Mesothelial cell of epicardium (in vitro differentiated cells): Measurements from ENCODE around the gene NPPC. TPM values are rescaled to one million over a fixed set of nuclear protein-coding genes. Genes with fewer than 3 reads are reported as not detected.

Experiments
- DNase-seq, 2 experiments: peaks; one replicate each; pipeline ENCODE4 v3.0.0; 2021; ENCODE audit warnings: low spot score in 2 of 2; ENCODE audit not compliant: unreplicated experiment in 2 of 2
- H3K27ac Mint-ChIP-seq: 2 replicates; pipeline ENCODE4 v1.8.0; 2021; ENCODE audit warnings: mixed read lengths
- H3K27me3 Mint-ChIP-seq: 2 replicates; pipeline ENCODE4 v1.8.0; 2021; ENCODE audit warnings: low read depth, mixed read lengths
- H3K36me3 Mint-ChIP-seq: 2 replicates; pipeline ENCODE4 v1.8.0; 2021; ENCODE audit warnings: mixed read lengths
- H3K4me1 Mint-ChIP-seq: 2 replicates; pipeline ENCODE4 v1.8.0; 2021; ENCODE audit warnings: mixed read lengths
- H3K4me3 Mint-ChIP-seq: 2 replicates; pipeline ENCODE4 v1.8.0; 2021; ENCODE audit warnings: mild to moderate bottlenecking, moderate library complexity, mixed read lengths
- H3K9me3 Mint-ChIP-seq: 2 replicates; pipeline ENCODE4 v1.8.0; 2021; ENCODE audit warnings: mixed read lengths
- CTCF ChIP-seq: fragments of 200-600 bp; sonication (generic); IDR thresholded peaks from one replicate; pipeline ENCODE4 v1.5.0; 2021; ENCODE audit warnings: antibody characterized with exemption; ENCODE audit not compliant: unreplicated experiment
- total RNA-seq: library from RNA; stranded (reverse); gene quantifications from 3 replicates; pipeline ENCODE4 v1.2.1, GENCODE V29; 2021

The NPPC gene
- total RNA-seq, 1 donor from 2014 or later, result 0.80 TPM

DNA sequence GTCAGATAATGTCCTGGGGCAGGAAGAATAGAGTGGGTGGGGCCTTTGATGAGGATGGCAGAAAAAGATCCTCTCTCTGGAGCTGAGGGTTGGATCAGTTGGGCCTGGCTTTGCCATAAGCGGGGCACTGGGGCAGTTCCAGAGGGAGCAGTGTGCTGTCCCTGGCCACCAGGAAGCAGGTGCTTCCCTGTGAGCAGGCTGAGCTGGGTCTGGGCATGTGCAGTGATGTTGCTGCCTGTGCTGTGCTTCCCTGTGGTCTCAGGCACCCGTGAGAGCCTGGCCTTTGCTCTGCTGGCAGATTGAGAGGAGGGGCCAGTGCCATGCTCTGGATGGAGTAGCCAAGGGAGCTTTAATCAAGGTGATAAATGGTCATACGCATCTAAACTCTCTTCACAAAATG, 14.6 kb upstream of the NPPC start:
- DNase-seq, result no peak
- H3K36me3 Mint-ChIP-seq, result no peaks in the 10 kb centered on the region
- H3K27me3 Mint-ChIP-seq, result peaks cover 8% of the 10 kb centered on the region
- no peaks in the 10 kb centered on the region for H3K4me1 Mint-ChIP-seq
- TF ChIP-seq CTCF, result no peak
- H3K4me3 Mint-ChIP-seq, result no peak overlapping the region
- H3K9me3 Mint-ChIP-seq, result no peaks in the 10 kb centered on the region
- H3K27ac Mint-ChIP-seq, result no peak overlapping the region

GRCh38 chr2:231939022-231939421, 12.8 kb upstream of the NPPC start:
- Mint-ChIP-seq H3K9me3 (no peaks in the 10 kb centered on the region), H3K36me3 (no peaks in the 10 kb centered on the region), H3K27me3 (peaks cover 8% of the 10 kb centered on the region), H3K4me3 (no peak overlapping the region), H3K27ac (no peak overlapping the region), H3K4me1 (no peaks in the 10 kb centered on the region)
- DNase-seq, result peak in 1 of 2 experiments; percentile 14
- no peak for TF ChIP-seq CTCF

DNA sequence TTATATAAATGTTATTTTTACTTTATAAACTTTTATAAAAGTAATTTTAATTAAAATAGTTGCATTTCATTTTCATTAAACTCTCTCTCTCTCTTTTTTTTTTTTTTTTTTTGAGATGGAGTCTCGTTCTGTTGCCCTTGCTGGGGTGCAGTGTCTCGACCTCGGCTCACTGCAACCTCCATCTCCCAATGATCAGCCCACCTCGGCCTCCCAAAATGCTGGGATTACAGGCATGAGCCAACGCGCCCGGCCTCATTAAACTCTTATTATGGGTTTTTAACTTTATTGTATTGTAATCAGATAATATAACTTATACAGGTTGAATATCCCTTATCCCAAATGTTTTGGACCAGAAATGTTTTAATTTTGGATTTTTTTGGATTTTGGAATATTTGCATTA, 10.9 kb upstream of the NPPC start:
- no peak for TF ChIP-seq CTCF
- no peak for DNase-seq
- no peaks in the 10 kb centered on the region for H3K36me3 Mint-ChIP-seq

DNA sequence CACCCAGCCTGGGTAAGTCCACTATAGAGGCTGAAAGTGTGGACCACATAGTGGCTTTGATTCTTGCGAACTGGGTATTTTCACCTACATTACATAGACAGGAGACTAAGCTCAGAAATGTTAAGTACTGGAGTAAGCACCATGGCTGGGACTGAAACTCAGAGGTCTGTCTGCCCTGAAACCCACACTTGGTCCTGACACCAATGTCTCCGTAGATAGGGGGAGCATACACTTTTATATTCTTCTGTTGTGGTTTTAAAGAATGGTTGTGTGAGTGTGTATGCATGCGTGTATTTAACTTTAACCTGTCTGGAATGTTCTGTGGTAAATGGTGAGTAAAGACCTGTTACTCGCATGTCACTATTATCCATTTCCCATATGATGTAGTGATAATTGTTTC, 10.3 kb upstream of the NPPC start:
- Mint-ChIP-seq H3K27ac (no peak overlapping the region), H3K4me1 (no peaks in the 10 kb centered on the region), H3K4me3 (no peak overlapping the region), H3K36me3 (no peaks in the 10 kb centered on the region), H3K9me3 (no peaks in the 10 kb centered on the region), H3K27me3 (peaks cover 19% of the 10 kb centered on the region)
- DNase-seq, result peak in 1 of 2 experiments; percentile 3
- no peak for TF ChIP-seq CTCF

More for the DNA sequence above, 10.9 kb upstream of the NPPC start:
- Mint-ChIP-seq H3K9me3 (no peaks in the 10 kb centered on the region), H3K4me1 (no peaks in the 10 kb centered on the region), H3K4me3 (no peak overlapping the region), H3K27ac (no peak overlapping the region), H3K27me3 (peaks cover 14% of the 10 kb centered on the region)

DNA sequence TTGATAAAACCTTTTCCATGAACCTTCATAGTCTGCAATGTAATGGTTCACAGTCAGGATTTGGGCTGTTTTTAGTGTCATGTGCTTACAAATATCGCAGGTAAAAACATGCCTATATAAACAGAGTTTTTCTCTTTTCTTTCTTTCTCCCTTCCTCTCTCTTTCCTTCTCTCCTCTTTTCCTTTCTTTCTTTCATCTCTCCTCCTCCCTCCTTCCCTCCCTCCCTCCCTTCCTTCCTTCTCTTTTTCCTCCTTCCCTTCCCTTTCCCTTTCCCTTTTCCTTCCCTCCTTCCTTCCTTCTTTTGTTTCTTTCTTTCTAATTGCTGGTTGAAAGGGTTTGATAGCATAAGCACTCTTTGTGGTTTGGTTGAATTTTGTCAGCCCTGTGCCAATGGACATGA, 9.6 kb upstream of the NPPC start:
- no peak overlapping the region for H3K4me3 Mint-ChIP-seq
- H3K36me3 Mint-ChIP-seq, result no peaks in the 10 kb centered on the region
- no peaks in the 10 kb centered on the region for H3K9me3 Mint-ChIP-seq
- TF ChIP-seq CTCF, result no peak
- H3K27me3 Mint-ChIP-seq, result peaks cover 20% of the 10 kb centered on the region
- DNase-seq, result no peak
- H3K4me1 Mint-ChIP-seq, result no peaks in the 10 kb centered on the region
- no peak overlapping the region for H3K27ac Mint-ChIP-seq

GRCh38 chr2:231935207-231935524, 9.0 kb upstream of the NPPC start:
- H3K36me3 Mint-ChIP-seq, result no peaks in the 10 kb centered on the region
- no peak overlapping the region for H3K27ac Mint-ChIP-seq
- no peak for TF ChIP-seq CTCF
- peaks cover 25% of the 10 kb centered on the region for H3K27me3 Mint-ChIP-seq
- no peak overlapping the region for H3K4me3 Mint-ChIP-seq
- no peaks in the 10 kb centered on the region for H3K4me1 Mint-ChIP-seq
- DNase-seq, result peak in 1 of 2 experiments; percentile 36
- no peaks in the 10 kb centered on the region for H3K9me3 Mint-ChIP-seq
